Fibroblast of peridontal ligament (primary cell): Measurements from ENCODE around the gene DYDC1.
"Not testable (repeated sequence)": the region's sequence is repeated elsewhere in the genome, so short reads cannot be mapped to it uniquely, and the experiment has no call there.

ENCODE experiments used
- DNase-seq: peaks from one replicate; pipeline ENCODE4 v3.0.0-alpha.2; 2010; ENCODE audit errors: extremely low read depth

DYDC1 gene

GRCh38 chr10:80356563-80356988 lies at the start of gene DYDC1, which contains the start of gene DYDC2:
Gene DYDC1 (minus strand): TSS chr10:80356755. CDS start chr10:80352601, 4,154 bp downstream.
Gene DYDC2 (plus strand): TSS chr10:80356781. CDS start chr10:80362444, 5,663 bp downstream.
- no peak for DNase-seq

- no peak for DNase-seq
Observed at GRCh38 chr10:80406204-80406603, 49.6 kb upstream of the DYDC1 start.

GRCh38 chr10:80405626-80406025 lies 49.1 kb upstream of the DYDC1 start:
- peak; percentile 18 for DNase-seq

- DNase-seq: no peak
Observed at GRCh38 chr10:80405035-80405434, 48.5 kb upstream of the DYDC1 start.

- DNase-seq: no peak
Observed at GRCh38 chr10:80400136-80400804, 43.7 kb upstream of the DYDC1 start.

- DNase-seq: no peak
Observed at GRCh38 chr10:80397014-80397413, 40.5 kb upstream of the DYDC1 start.

GRCh38 chr10:80394358-80394916 lies 37.9 kb upstream of the DYDC1 start:
- DNase-seq: no peak

GRCh38 chr10:80392250-80392649 lies 35.7 kb upstream of the DYDC1 start:
- DNase-seq: no peak

GRCh38 chr10:80390740-80391139 lies 34.2 kb upstream of the DYDC1 start:
- no peak for DNase-seq

GRCh38 chr10:80382989-80383388 lies 26.4 kb upstream of the DYDC1 start:
- DNase-seq: peak; percentile 45

GRCh38 chr10:80380185-80380584 lies 23.6 kb upstream of the DYDC1 start:
- DNase-seq: no peak

GRCh38 chr10:80379701-80380100 lies 23.1 kb upstream of the DYDC1 start:
- DNase-seq: no peak

GRCh38 chr10:80373502-80373901 lies 16.9 kb upstream of the DYDC1 start:
- DNase-seq: no peak

- DNase-seq: no peak
Observed at GRCh38 chr10:80372675-80373074, 16.1 kb upstream of the DYDC1 start.

- DNase-seq: no peak
Observed at GRCh38 chr10:80371467-80371866, 14.9 kb upstream of the DYDC1 start.

GRCh38 chr10:80365510-80365909 lies 9.0 kb upstream of the DYDC1 start:
- no peak for DNase-seq

GRCh38 chr10:80359644-80360043 lies 3.1 kb upstream of the DYDC1 start:
- no peak for DNase-seq

GRCh38 chr10:80358925-80359324 lies 2.4 kb upstream of the DYDC1 start:
- not testable (repeated sequence) for DNase-seq

- DNase-seq: no peak
Observed at GRCh38 chr10:80357851-80358125, 1.2 kb upstream of the DYDC1 start.

GRCh38 chr10:80356989-80357850 lies 665 bp upstream of the DYDC1 start:
- DNase-seq: no peak

- DNase-seq: no peak
Observed at GRCh38 chr10:80351220-80351619, 5.3 kb downstream of the DYDC1 start.

- DNase-seq: no peak
Observed at GRCh38 chr10:80350251-80350650, 6.3 kb downstream of the DYDC1 start.

- DNase-seq: no peak
Observed at GRCh38 chr10:80344912-80345311, 11.6 kb downstream of the DYDC1 start.
